Spleen (tissue), 7 donors: ENCODE measurements around the gene CLEC16A.

ENCODE experiments used
- POLR2A ChIP-seq, 3 donors: fragments of 450-650 bp; IDR thresholded peaks; one replicate each; pipeline ENCODE4 v1.5.1; 2017; ENCODE audit warnings: antibody characterized with exemption in 3 of 3, mild to moderate bottlenecking in 1 of 3
- POLR2AphosphoS5 ChIP-seq, 3 donors: sonication (generic); formaldehyde crosslinking; IDR thresholded peaks; one replicate each; pipeline ENCODE4 v1.5.1; 2017; ENCODE audit warnings: antibody characterized with exemption in 3 of 3
- TF ChIP-seq, protein P1 (sequence below), 11 experiments: fragments of 200-600 bp in 7 of 11; fragments of 450-650 bp in 4 of 11; sonication (generic) in 4 of 11; IDR thresholded peaks in 8 of 11; conservative IDR thresholded peaks in 3 of 11; 1 replicate in 7 of 11; 2 replicates in 4 of 11; pipeline versions ENCODE4 v1.4.0 to v1.8.0; 2016 to 2021; ENCODE audit warnings: antibody characterized with exemption in 11 of 11, inconsistent platforms in 4 of 11, mild to moderate bottlenecking in 1 of 11
- donor health status: DM: no; HTN: no; CAD: no; lungs with moderate emphysema.
- donor health status: DM: no; HTN: no; CAD: no.
- donor health status: DM: no; HTN: no; CAD: no.

DNA sequence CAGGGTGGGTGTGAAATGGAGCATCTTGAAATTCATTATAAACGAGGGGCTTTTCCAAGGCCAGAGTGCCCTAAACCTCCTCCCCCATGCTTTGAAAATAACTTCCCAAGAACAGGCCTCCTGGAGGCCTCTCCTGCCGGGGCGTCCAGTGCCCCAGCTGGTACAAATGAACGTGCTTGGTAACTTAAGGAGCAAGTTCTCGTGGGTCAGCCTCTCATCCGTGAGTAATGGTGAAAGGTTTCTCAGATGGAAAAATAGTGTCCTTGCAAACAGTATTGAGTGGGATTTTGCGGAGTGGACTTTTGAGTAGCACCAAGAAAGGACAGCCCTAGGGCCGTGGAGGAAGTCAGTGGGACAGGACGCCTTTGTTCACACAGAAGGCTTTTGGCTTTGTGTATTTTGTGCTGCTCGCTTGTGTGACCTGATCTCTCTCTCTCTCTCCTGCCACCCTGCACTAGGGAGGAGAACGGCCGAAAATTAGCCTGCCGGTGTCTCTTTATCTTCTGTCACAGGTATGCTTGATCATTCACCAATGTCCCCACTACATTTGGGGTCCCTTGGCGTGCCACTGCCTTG, 34.6 kb downstream of the CLEC16A start:
- TF ChIP-seq, protein P1, sequence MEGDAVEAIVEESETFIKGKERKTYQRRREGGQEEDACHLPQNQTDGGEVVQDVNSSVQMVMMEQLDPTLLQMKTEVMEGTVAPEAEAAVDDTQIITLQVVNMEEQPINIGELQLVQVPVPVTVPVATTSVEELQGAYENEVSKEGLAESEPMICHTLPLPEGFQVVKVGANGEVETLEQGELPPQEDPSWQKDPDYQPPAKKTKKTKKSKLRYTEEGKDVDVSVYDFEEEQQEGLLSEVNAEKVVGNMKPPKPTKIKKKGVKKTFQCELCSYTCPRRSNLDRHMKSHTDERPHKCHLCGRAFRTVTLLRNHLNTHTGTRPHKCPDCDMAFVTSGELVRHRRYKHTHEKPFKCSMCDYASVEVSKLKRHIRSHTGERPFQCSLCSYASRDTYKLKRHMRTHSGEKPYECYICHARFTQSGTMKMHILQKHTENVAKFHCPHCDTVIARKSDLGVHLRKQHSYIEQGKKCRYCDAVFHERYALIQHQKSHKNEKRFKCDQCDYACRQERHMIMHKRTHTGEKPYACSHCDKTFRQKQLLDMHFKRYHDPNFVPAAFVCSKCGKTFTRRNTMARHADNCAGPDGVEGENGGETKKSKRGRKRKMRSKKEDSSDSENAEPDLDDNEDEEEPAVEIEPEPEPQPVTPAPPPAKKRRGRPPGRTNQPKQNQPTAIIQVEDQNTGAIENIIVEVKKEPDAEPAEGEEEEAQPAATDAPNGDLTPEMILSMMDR (IDR thresholded peaks at IDR 0.05 in 8 of 11, conservative IDR thresholded peaks at IDR 0.05 in 3 of 11) = no peak
- no peak for TF ChIP-seq POLR2A (IDR thresholded peaks at IDR 0.05)
- TF ChIP-seq POLR2AphosphoS5 (IDR thresholded peaks at IDR 0.05) = no peak
